CD1c-positive myeloid dendritic cell (primary cell): ENCODE results near the gene NANOGP8.
"Not testable (repeated sequence)": the region's sequence is repeated elsewhere in the genome, so short reads cannot be mapped to it uniquely, and the experiment has no call there.

Experiments
- DNase-seq: peaks from one replicate; pipeline ENCODE4 v3.0.0-alpha.2; 2016; ENCODE audit errors: extremely low spot score

The NANOGP8 gene

DNA sequence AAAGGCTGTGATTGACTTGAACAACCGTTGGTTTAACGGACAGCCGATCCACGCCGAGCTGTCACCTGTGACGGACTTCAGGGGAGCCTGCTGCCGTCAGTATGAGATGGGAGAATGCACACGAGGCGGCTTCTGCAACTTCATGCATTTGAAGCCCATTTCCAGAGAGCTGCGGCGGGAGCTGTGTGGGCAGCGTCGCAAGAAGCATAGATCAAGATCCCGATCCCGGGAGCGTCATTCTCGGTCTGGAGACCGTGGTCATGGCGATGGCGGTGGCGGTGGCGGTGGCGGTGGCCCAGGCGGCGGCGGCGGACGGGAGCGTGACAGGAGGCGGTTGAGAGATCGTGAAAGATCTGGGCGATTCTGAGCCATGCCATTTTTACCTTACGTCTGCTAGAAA, 7.8 kb upstream of the NANOGP8 start:
- no peak for DNase-seq

DNA sequence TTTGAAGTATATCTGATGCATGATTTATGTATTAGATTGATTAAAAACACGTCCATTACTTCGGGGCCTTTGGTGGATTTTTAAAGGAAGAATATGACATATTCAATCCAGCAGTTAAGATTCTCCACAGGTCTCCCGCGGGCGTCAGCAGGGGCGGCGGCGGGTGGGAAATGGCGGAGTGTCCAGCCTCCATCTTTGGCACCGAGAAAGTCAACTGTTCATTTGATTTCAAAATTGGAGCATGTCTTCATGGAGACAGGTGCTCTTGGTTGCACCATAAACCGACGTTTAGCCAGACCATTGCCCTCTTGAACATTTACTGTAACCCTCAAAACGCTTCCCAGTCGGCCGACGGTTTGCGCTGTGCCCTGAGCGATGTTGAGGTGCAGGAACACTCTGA, 7.2 kb upstream of the NANOGP8 start:
- no peak for DNase-seq

GRCh38 chr15:35090104-35090807, 5.2 kb upstream of the NANOGP8 start:
- no peak for DNase-seq

DNA sequence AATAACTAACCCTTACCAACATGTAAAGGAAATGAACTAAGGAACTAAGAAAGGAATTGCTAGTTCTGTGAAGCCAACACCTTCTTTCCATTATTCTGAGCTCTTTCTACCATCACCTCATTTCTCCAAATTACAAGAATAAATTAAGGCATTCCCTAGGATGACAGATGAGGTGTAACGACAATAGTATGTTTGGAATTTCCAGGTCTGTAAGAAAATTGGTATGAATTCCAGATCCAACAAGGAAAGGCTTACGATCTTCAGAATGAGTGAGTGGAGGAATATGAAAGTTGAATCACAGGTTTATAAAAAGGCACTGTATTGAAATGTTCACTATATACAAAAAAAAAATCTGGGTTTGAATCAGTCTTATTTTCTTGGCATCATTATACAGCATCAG, 4.5 kb upstream of the NANOGP8 start:
- no peak for DNase-seq

DNA sequence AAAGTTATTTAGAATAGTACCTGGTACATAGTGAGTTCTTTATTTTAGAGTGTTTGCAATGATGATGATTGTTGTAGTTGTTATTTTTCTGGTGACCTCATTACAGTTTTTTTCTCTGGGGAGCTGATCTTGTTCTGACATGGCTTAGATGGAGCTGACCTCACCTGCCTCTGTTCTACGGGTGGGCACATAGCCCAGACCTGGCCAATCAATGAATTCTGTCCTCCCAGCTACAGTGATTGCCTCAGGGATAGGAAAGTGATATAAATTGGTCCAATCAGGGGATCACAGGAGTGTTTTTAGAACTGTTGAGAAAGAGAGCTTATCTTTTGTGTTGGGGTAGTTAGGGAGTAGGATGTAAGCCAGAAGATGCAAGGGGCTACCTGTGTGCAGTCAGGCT, 3.2 kb upstream of the NANOGP8 start:
- DNase-seq: no peak

GRCh38 chr15:35087759-35088158, 2.7 kb upstream of the NANOGP8 start:
- DNase-seq: no peak

- DNase-seq: not testable (repeated sequence)
These were observed 2.4 kb downstream of the NANOGP8 start for GRCh38 chr15:35082371-35083348.

GRCh38 chr15:35081626-35082365, 3.3 kb downstream of the NANOGP8 start:
- DNase-seq: not testable (repeated sequence)

- no peak for DNase-seq
These were observed 4.9 kb downstream of the NANOGP8 start for GRCh38 chr15:35080226-35080625.

DNA sequence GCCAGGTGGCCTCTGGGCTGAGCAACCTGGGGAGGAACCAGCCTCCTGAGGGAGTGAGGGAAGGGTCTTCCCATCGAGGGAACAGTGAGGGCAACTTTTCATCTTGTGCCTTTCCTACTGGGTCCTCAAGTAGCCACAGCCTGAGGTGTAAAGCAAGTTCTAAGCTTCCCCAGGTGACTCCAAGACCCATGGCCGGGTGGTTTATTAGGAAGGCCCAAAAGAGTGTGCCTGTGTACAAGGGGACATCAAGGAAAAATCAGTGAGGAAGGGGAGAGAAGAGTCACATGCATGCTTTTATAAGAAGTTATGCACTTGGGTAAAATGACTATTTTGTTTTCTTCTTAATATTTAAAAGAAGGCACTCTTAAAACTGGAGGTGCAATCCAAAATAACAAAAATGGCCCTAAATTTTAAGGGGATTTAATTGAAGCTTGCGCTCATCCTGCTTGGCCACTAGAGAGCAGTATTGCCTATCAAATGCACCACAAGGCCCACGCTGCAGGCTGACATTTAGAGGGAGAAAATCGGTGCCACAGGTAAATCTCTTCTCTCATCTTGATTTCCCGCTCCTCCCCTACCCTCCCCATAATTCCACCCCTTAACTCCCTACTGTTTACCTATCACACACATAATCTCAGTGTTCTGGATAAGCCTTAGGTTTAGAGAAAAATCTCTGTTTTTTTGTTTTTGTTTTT, 6.7 kb downstream of the NANOGP8 start:
- DNase-seq: peak; percentile 55

- peak; percentile 15 for DNase-seq
These were observed 14.0 kb downstream of the NANOGP8 start for GRCh38 chr15:35071106-35071505.

- DNase-seq: no peak
These were observed 16.1 kb downstream of the NANOGP8 start for GRCh38 chr15:35068846-35069475.

DNA sequence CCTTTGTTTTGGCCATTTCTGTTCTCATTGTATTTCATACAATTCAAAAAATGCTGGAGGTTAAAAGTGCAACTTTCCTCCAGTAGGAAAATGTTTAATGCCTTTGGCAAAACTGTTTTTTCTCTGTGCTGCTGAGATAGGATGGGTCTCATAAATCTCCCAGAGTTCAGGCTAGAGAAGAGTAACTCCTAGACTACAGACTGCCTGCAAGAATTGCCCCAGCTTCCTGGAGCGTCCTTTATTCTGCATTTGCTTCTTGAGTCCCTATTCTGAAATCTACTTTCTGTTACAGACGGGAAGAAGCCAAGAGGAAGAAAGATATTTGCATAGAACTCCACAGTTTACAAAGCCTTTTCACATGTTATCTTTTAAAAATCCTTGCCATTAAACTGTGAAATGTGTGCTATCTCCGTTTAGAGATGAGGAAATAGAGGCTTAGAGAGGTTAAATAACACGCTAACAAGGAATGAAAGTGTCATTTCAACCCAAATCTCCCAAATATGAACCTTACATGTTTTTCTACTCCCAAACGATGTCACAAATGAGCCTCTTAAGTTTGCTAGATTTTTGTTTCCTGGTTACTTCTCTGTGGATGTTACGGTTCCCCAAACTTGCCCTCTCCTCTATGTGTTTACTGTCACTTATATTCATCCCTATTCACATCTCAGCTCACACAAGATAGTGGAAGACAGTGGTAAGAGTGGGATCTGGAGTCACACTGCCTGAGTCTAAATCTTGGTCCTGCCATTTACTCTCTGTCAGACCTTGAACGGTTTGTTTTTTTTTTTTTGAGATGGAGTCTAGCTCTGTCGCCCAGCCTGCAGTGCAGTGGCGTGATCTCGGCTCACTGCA, 17.4 kb downstream of the NANOGP8 start:
- DNase-seq: no peak

DNA sequence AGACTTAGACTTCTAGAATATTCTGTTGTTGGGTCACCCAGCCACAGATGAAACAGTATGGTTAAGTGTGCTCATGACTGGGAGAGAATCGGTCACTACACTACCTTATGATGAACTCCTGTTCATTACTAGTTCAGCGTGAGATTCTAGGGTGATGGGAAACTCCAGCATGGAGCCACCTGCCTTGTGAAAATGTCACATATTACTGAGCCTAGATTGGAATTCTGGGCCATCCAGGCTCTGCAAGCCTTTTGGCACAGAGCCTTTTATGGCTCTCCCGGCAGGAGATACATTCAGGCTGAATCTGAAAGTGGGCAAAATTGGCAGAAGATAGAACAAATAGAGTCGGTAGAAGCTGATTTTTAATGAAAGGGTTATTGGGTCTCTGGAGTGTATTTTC, 19.0 kb downstream of the NANOGP8 start:
- no peak for DNase-seq

DNA sequence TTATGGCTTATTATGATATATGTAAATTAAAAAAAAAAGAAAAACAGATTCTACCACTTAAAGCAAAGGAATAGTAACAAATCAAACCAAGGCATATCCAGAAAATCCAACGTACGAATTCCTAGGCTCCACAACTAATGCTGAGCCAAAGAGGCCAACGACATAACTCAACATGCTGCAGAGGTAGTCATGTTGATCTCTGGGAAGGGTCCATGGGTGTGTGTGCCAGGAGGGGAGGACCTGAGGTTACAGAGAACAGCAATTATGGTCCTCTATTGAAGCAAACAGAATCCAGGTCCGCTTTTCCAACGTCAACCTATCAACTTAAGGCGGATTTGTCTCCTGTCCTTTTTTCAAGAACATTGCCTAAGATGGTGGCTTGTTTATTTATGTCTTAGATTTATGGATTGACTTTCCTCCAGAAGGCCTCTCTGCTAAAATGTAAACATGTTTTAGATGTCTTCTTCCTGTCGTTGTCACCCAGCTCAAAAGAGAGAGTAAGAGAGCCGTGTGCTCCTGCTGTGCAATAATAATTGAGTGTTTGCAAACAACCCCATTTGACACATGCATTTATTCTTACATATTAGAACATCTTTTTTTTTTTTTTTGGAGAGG, 20.4 kb downstream of the NANOGP8 start:
- no peak for DNase-seq

DNA sequence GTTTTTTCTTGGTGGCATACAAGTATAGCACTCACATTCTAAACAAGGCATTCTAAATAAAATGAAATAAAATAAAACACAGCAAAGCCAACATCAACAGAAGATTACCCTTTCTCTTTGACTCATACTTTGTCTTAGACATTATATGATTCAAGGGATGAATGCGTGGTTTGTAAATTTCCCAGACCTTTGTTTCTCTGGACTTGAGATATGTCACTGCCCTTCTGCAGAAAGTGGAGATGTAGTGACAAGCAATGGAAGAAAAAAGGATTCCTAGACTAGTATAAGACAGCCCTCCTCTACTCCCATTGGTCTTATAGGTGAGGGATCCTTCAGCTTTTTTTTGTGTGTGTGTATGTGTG, 22.4 kb downstream of the NANOGP8 start:
- DNase-seq: no peak

GRCh38 chr15:35061825-35062737, 23.0 kb downstream of the NANOGP8 start:
- DNase-seq: no peak

DNA sequence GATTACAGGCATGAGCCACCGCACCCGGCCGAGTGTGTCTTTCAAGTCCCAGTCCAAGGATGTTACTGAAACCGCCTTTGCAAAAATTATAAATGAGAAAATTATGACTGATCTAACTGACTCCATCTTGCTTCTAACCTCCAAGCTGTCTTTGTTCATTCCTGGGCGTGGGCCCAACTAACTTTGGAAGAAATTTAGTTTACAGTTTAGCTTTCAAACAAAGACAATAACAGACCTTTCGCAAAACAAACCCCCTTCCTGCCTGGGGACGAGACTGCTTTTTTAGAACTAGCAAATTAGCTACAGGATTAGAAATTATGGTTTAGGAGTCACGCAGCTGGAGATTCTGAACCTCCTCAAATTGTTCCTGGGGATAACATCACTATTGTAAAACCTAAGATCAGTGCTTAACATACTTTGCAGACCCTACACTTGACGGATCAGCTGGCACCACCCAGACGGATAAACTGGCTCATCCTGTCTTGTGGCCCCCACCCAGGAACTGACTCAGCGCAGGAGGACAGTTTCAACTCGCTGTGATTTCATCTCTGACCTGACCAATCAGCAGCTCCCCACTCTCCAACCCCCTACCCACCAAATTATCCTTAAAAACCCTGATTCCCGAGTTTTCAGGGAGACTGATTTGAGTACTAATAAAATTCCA, 23.8 kb downstream of the NANOGP8 start:
- DNase-seq: no peak
